GM18511 (cell line): Measurements from ENCODE around the gene SMG7.

Source experiments
- ATAC-seq: cut with Tn5 transposase; IDR thresholded peaks from one replicate; pipeline ENCODE4 v1.9.1; 2021; ENCODE audit warnings: mild to moderate bottlenecking, moderate library complexity; ENCODE audit not compliant: unreplicated experiment

The SMG7 gene

DNA sequence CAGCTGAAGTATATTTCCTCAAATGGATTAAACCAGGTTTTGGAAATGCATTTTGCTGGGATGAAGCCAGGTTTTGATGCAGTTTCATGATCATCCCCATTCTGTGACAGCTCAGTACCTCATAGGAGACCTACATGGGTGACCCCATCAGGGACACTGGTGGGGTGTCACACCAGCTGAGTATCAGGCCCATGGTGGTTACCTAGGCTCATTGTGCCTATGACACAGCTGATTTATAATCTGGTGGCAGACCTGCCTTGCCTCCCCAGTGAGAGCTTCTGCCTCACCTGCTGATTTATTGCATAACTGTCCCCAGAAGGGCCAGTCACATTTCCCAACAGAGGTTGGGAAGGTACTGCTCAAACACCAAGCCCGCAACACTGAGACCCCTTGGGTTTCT is 114.2 kb downstream of the SMG7 start:
- ATAC-seq, result no peak

DNA sequence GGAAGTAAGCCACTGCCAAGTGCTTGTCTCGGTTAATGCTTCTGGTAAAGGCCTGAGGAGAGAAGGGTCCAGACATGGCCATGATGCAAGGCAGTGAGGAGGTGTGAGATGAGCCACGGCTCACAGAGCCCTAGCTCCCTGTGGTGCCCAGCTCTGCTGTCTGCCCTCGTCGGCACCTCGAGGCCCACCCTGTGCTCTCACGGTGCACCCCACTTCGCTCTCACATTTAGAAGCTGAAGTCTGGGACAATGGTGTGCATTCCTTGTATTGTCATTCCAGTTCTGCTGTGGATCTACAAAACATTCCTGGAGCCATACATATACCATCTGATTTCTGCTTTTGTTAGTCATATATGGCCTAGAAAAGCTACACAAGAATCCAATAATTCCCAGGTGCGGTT is 114.6 kb downstream of the SMG7 start:
- no peak for ATAC-seq

DNA sequence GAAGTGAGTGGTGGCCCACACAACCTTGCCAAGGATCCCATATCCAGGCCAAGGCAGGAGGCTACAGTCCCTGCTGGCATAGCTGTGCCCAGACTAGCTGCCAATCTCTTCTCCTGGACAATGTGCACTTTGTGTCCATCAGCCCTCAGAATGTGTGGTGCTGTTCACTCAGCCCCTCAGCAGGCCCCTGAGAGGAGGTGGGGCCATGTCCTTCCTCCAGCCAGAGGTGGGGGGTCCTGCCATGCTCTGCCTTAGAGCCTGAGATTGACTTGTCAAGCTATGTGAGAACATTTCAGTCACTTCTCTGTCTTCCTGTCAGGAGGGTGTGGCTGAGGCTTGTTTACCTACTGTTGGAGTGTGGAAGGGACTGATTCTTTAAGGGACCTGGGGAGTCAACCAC is 116.5 kb downstream of the SMG7 start:
- no peak for ATAC-seq

DNA sequence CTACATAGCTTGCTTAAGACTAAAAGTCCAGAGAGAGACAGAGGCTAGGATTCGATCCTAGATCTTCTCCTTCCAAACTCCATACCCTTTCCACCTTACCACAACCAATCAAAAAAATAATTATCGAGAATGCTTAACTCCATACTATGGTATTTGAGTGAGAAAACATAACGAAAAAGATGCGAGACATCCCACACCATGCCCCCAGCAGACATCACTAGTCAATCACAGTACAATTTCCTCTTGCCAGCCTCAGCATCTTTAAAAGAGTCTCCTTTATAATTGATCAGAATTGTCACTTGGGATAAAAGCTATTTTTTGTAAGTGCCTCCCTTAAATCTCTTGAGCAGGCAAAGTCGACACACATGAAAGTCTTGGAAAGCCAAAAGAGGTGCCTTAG is 117.1 kb downstream of the SMG7 start:
- ATAC-seq, result no peak

DNA sequence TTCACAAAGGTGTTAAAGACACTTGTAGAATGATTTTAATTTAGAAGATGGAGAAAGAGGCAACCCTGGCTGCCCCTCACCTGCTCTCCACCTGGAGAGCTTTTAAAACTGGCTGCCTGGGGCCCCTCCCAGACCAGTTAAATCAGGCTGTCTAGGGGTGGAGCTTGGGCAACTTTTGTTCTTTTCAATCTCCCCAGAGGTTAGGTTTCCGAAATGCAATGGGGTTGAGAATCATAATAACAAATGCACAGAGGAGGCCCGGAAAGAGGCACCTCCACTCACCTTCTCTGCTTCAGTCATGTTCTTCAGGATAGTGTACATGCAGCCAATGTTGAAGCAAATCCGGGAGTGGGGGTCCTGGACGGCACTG is 117.6 kb downstream of the SMG7 start:
- peak; percentile 14 for ATAC-seq

DNA sequence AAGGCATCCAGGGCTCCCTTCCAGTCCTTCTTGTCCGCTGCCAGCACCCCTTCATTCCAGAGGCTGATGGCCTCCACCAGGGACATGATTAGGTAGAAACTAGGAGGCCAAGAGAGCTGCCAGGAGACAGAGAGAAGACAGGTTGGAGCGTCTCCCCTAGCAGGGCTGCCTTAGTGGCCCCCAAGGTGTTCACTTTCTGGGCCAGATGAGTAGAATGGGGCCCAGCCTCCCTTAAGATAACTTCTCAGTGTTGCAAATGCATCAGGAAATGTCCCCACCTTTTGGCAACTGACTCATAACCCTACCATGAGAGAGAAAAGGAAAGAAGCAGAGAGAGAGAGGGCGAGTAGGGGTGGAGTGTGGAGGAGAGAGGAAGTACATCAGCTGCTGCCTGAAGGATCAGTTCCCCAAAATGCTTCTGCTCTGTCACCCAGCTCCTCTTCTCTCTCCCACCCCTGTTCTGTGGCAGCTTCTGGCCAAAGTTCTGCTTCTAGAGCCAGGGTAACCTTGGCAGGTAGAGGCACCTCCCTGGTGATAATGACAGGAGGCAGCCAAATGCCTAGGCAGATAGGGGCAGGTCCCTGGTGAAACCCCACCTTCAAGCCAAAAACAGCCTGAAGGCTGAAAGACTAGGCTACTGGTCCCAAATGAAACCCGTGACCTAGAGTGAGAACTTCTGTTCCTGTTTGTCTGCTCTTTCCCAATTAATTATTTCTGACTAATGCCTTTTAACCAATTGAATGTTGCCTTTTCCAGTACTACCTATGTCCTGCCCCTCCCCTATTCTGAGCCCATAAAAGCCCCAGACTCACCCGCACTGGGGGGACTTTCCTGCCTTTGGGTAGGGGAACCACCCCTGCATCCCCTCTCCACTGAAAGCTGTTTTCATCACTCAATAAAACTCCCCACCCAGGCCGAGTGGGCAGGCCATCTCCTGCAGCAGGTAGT is 118.2 kb downstream of the SMG7 start, which contains the start of gene NCF2:
TSS of gene NCF2 (minus strand) at position 216 of the 948 bp plus-strand sequence. CDS start at position 86, 130 bp downstream.
- ATAC-seq, result peak; percentile 76

DNA sequence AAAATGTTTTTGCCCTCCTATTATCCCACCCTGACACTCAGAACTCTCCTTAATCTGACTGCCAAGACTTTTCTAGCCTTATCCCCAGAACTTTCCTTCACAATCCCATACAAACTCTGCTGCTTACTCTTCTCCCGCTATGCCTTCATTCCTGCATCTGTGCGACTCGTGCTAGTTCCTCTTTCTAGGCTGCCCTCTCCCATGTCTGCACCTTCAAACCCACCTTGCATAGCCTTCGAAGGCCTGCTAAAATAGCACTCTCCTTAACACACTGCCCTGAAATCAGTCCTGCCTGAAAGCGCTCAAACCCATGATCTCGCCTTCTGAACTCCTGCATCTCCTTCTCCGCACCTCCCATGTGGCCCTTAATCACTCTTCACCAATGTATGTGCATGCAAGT is 120.4 kb downstream of the SMG7 start:
- no peak for ATAC-seq

DNA sequence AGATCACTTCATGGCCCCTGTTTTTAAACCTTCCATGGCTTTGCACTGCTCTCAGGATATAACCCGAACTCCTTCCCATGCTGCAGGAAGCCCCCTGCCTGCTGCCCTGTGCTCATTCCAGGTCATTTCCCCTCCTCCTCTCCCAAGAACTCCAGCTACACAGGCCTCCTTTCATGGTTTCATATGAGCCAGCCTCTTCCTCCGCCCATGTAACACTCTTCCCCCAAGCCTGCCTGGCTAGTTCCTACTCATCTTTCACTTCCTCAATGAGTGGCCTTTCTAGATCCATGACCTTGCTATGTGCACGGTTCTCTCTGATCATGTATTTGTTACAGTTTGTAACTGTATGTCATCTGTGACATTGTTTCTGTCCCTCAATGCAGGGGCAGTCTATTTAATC is 121.1 kb downstream of the SMG7 start:
- peak; percentile 58 for ATAC-seq

DNA sequence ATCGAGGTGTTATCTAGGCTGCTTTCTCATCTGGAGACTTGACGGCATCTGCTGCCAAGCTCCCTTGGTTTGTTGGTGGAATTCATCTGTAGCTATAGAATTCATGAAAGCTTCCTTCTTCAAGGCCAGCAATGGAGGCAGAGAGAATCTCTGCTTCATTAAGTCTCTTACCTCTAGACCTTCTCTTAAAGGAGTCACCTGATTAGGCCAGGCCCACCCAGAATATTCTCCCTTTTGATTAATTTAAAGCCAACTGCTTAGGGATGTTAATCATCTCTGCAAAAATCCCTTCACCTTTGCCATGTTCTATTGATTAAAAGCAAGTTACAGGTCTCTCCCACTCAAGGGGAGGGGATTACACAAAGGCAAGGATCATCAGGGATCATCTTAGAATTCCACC is 123.2 kb downstream of the SMG7 start:
- no peak for ATAC-seq

DNA sequence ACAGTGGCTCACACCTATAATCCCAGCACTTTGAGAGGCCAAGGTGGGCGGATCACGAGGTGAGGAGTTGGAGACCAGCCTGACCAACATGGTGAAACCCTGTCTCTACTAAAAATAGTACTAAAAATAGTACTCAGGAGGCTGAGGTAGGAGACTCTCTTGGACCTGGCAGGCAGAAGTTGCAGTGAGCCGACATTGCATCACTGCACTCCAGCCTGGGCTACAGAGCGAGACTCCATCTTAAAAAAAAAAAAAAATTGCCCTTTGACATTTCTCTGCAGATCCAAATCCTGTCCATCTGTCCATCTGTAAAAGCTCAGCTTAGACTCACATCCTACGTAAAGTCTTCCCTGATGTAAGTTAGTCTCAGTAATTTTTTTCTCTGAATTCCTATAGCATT is 124.2 kb downstream of the SMG7 start:
- no peak for ATAC-seq

DNA sequence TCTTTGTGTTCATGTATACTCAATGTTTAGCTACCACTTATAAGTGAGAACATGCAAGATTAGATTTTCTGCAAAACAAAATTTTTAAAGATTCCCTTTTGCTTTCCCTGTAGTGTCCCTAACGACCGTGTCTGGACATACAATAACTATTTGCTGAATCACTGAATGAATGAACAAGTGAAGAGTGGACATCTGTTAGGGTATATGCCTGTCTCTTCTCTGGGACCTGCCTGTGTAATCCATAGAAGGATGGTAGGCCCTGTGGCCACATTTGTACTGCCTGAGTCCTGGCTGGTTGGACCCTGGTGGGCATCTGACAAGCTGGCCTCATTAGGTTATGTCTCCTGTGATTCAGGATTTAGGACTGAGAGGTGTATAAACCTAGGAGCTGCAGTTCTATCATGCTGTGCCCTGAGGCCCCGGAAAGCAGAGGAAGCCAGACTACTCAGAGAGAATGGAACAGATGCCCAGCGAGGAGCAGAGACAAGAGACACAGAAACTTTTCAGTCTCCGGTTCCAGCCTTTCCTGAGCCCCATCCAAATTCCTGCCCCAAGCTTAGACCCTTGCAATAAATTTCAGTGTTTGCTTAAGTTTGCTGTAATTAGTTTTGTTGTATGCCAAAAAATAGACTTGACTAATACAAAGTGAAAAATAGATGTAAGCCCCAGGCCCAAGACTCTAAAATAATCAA is 125.5 kb downstream of the SMG7 start:
- ATAC-seq, result no peak

DNA sequence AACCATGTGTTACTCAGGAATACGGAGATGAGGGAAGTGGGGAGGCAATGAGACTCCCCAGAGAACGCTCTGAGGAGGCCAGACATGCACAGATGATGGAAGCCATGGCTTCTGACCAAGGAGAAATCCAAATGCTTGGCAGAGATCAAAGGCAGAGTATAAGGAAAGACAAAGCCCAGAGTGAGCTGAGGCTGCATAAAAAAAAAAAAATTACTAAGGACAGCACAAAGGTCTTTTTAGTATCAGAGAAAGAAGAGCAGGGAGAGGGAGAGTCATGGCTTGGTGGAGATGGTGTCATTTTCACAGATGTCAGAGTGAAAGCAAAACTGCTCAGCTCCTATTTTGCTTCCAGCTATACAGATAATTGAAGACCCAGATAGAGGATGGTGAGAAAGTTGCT is 126.1 kb downstream of the SMG7 start:
- peak; percentile 76 for ATAC-seq

DNA sequence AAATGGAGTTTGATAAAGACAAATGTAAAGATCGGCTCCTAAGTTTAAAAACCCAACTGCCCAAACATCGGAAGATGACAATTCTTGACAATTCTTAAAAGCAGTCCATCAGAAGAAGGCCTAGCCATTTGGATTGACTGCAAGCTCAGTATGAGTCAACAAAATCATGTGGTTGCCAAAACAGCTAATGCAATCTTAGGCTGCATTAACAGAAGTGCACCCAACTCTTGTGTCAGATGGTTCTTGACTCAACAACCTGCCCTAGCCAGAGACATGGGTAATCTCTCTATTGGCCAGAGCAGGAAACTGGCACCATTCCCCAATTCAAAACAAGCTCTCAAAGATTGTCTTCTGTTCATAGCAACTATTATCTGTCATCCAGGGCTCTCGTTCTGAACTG is 127.8 kb downstream of the SMG7 start:
- ATAC-seq, result no peak

DNA sequence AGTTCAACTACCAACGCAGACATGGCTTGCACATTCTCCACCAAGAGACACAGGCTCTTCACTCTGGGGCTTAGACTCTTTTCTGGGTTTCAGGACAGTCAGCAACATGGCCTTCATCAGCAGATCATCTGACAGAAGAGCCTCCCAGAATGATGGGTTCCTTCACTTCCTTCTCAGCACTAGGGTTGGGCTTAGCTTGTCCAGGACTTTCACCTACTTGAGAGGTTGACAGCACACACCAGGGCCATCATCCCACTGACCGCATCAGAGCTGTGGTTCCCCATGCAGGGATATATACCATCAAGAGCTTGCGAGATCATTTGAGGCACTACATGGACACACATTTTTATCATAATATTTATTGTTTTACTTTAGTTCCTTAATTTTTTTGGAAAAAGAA is 128.3 kb downstream of the SMG7 start:
- ATAC-seq, result no peak

DNA sequence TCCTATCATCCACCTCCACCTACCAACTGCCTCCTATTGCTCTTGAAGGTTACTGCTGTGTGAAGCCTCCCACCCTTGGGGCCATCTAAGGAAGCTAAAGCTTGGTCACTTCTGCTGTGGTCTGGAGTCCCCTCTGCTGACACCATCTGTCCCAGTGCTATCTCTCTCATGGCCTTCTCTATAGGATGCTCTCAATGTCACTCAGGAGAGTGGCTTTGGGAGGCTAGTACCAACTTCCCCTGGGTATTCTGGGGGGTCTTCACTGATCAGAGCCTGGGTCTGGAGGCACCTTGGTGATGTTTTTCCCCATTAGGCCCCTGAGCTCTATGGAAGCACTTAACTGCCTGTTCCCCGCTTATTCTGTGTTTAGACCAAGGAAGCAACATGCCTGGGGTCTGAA is 130.2 kb downstream of the SMG7 start:
- no peak for ATAC-seq
